HK-2 (cell line): ENCODE data around the gene CRHBP.
"Not testable (repeated sequence)": the region's sequence is repeated elsewhere in the genome, so short reads cannot be mapped to it uniquely, and the experiment has no call there.

ENCODE experiments used
- DNase-seq: peaks from one replicate; pipeline ENCODE4 v3.0.0-alpha.2; 2018; ENCODE audit not compliant: unreplicated experiment

CRHBP gene, protein sequence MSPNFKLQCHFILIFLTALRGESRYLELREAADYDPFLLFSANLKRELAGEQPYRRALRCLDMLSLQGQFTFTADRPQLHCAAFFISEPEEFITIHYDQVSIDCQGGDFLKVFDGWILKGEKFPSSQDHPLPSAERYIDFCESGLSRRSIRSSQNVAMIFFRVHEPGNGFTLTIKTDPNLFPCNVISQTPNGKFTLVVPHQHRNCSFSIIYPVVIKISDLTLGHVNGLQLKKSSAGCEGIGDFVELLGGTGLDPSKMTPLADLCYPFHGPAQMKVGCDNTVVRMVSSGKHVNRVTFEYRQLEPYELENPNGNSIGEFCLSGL

DNA sequence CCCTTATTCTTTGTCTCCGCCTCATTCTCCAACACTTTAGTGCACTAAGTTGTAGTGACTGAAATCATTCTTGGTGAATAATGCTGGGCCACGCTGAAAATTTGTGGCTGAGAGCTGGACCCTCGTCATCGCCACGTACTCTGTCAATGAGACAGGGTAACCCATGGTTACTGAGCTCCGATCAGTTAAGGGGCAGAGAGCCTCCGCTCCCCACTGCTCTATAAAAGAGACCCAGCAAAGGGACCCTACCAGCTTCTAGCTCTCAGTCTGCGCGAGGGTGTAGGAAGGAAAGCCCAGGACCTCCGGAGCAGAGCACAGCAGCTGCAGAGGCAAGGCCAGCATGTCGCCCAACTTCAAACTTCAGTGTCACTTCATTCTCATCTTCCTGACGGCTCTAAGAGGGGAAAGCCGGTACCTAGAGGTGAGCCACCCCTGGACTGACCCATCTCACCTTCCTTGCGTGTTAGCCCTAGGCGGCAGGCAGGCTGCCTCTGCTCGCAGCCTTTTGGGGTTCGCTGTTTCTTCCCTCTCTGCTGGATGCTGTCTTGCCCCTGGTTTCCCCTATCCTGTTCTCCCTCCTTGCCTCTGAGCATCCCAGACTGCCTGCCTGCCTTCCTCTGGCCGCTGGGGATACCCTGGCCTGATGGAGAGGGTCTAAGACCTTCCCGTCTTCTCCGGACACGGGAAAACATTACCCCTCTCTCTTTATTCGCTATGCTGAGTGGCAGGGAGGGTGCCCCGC lies at the start of gene CRHBP:
TSS of gene CRHBP (plus strand) at position 251 of the 742 bp plus-strand sequence. CDS start at position 341, 90 bp downstream.
- DNase-seq = no peak

DNA sequence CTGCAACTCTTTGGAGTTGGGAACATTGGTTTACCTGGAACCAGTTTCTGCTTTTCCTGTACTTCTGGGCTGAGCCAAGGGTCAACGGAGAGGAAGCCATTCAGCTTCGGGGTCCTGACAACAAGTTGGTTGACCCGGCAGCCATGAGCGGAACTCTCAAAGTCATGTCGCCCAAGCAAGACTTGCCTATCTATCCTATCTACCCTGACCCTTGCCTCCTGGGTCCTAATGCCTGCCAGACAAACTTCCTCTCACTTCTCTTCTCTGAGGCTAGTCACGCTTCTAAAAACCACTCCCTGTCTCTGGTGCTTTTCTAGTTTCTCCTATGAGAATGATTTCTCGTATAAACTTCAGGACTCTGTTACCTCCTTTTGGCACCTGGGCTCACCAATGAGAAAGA lies 44.7 kb upstream of the CRHBP start:
- DNase-seq = no peak

DNA sequence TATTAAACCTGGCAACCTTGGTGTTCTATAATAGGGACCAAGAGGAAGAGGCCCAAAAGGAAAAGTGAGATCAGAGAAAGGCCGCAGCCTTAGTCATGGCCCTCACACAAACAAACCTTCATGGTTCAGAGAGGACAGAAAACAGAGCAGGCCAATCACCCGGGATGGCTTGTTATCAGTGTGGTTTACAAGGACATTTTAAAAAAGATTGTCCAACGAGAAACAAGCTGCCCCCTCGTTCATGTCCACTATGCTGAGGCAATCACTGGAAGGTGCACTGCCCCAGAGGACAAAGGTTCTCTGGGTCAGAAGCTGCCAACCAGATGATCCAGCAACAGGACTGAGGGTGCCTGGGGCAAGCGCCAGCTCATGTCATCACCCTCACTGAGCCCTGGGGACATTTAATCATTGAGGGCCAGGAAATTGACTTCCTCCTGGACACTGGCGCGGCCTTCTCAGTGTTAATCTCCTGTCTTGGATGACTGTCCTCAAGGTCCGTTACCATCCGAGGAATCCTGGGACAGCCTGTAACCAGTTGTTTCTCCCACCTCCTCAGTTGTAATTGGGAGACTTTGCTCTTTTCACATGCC lies 42.4 kb upstream of the CRHBP start:
- not testable (repeated sequence) for DNase-seq

DNA sequence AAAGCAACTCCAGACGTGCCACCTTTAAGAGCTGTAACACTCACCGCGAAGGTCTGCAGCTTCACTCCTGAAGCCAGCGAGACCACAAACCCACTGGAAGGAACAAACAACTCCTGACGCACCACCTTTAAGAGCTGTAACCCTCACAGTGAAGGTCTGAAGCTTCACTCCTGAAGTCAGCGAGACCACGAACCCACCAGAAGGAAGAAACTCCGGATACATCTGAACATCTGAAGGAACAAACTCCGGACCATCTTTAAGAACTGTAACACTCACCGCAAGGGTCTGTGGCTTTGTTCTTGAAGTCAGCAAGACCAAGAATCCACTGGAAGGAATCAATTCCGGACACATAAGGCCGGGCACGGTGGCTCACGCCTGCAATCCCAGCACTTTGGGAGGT lies 38.2 kb upstream of the CRHBP start:
- DNase-seq = not testable (repeated sequence)

DNA sequence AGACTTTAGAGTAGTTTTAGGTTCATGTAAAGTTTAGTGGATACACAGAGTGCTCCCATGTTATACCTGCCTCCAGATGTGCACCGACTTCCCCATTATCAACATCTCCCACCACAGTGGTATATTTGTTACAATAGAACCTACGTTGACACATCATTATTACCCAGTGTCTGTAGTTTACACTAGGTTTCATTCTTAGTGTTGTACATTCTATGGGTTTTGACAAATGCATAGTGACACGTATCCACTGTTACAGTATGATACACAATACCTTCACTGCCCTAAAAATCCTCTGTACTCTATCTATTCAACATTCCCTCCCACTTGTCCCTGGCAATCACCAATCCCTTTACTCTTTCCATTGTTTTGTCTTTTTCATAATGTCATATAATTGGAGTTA lies 34.3 kb upstream of the CRHBP start:
- no peak for DNase-seq

DNA sequence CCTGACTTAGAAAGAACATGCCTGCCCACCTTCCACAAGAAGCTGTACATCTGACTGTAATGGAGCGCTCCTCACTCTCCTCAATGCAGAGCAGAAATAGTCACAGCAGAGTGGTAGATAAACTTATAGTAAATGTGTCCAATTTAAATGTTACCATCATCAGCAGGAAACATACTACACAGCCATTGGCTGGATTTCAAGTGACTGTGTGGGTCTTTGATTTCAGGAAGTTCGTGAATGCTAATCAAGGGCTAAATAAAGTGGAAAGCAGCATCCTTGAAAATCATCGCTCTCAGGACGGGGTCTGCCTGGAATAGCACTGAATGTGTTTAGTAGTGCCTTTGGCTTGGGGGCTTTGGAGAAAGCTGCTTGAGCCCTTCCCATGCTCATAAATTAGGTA lies 32.4 kb upstream of the CRHBP start:
- no peak for DNase-seq

DNA sequence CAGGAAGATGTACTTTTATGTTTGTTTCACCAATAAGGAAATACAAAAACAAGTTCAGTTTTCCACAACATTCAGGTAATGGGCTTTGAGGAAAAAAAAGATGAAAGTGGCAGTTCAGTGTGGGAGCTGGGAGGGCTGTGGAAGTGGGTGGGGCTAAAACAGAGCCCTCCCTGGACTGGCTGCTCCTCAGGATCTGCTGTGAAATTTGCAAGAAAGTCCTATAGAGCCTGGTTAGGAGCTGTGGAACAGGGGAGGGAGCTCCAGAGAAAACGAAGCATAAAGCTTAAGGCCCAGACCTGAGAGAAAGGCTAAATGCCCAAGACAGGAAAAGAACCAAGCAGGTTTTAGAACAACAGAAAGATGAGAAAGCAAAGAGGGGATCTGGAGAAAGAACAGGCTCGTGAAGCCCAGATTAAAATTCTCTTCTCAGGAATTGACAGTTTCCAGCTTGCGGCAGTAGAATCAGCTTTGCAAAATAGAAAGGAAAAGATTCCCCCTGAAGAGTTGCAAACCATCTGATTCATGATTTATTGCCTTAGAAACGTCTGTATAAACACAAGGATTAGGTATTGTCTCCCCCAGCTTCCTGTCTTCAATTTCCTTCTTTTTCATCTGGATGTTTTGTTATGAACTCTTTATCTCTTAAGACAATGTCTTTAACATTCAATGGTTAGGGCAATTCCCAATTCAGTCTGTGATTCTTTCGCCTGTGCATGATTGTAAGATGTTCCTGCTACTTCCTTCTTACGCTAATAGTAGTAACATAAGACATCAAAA lies 26.3 kb upstream of the CRHBP start:
- DNase-seq = no peak

DNA sequence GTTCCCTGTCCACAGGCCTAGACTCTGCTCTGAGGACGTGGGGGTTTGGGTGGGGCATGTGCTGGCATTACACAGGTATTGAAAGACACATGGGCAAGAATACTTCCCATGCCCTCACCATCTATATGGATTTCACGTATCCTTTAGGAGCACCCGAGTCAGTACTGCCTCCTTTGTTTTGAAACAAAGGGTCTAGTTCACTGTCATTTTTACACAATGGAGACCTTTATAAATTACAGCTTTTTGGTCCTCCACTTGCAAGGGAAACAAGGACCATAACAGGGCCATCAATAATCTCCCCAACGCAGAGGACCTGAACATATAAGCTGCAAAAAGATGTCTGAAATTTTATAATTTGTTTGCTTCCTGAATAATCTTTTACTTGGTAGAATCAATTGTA lies 24.9 kb upstream of the CRHBP start:
- DNase-seq = no peak

DNA sequence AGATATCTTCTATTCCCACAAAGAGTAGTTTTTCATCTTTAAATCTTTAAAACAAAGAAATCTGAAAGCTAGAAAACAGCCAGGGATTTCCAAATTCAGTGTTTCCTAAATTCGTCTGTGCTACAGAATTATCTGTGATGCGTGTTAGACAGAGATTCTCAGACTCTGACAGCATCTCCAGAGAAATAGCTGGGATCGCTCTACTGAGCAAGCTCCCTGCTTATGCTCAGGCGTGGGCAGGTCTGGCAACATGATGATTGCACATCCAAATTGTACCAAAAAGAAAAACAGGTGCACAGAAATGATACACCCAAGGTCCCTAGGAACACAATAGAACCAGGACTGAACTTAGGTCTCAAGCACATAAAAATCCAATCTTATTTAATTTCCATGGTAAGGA lies 22.8 kb upstream of the CRHBP start:
- DNase-seq = no peak

DNA sequence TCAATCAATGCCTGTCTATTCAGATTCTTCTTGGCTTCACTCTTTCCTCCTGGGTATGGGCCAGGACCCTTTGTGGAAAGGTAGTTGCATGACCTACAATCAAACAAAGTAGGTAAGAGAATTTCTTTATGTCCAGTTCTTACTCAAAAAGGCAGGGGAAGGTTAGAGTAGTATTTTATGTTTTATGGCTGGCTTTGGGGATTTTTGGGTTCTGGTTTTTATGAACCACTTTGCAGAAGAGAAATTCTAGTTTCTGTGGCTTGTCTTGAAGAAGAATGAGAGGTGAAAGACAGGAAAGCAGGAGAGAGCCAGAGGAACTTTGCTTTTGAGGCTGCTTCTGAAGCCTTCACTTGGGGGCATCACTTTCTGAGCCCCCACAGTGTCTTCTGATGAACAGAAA lies 14.7 kb upstream of the CRHBP start:
- no peak for DNase-seq

DNA sequence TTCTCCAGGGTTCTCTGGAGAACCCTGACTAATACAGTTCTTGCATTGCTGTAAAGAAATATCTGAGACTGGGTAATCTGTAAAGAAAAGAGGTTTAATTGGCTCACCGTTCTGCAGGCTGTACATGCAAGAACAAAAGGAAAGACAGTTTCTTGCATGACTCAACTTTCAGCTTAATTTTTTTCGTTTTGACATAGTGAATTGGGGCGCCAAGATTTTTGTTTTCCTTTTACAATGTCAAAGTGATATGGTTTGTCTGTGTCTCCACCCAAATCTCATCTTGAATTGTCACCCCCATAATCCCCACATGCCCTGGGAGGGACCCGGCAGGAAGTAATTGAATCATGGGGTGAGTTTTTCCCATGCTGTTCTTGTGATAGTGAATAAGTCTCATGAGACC lies 11.8 kb upstream of the CRHBP start:
- no peak for DNase-seq

DNA sequence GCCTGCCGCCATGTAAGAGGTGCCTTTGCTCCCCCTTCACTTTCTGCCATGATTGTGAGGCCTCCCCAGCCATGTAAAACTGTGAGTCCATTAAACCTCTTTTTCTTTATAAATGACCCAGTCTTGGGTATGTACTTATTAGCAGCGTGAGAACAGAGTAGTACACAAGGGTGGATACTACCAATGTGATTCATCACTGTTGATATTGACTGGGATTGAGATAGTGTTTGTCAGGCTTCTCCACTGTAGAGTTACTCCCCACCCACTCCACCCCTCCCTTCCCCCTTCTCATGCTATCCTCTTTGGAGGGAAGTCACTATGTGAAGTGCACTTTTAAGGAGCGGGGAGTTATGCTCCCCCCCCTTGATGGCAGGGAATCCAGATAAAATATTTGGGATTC lies 11.4 kb upstream of the CRHBP start:
- no peak for DNase-seq

DNA sequence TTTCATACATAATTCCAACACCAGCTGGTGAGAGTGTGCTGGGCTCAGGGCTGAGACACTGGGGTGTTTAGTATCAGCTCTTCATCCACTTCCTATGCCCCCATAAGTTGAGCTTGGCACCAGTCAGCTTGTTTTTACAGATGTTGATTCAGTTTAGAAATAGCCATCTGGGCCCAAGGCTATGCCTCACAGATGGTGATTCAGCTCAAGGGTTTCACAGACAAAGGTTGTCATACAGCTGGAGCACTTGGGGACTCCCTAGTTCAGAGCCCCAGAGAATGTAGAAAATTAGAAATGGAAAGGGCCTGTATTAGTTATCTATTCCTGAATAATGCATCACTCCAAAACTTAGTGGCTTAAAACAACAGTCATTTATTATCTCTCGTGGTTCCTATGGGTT lies 10.3 kb upstream of the CRHBP start:
- no peak for DNase-seq

DNA sequence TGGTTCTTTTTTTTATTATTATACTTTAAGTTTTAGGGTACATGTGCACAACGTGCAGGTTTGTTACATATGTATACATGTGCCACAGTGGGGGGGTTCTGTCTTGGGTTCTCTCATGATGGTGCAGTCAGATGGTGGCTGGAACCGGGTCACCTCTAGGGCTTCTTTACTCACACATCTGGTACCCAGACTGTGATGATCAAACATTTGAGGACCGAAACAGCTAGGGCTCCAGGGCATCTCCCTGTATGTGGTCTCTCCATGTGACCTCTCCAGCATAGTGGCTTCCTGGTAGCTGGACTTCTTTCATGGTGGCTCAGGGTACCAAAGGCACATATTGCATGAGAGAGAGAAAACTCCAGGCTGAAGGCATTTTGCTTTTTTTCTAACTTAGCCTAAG lies 9.8 kb upstream of the CRHBP start:
- no peak for DNase-seq

DNA sequence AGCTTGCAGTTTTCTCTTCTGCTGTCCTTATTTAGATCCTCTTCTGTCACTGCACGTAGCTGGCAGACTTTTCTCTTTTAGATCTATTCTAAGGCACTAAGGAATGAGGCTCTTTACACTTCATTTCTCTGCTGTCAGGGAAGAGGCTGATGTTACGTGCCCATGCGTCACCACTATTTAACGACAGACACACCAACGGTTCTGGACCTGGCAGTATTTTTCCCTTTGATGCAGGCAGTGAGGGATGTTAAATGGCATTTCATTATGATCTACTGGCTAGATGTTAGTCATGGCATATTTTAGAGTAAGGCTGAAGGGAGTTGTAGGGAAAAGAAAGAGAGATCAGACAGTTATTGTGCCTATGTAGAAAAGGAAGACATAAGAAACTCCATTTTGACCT lies 8.2 kb upstream of the CRHBP start:
- no peak for DNase-seq

DNA sequence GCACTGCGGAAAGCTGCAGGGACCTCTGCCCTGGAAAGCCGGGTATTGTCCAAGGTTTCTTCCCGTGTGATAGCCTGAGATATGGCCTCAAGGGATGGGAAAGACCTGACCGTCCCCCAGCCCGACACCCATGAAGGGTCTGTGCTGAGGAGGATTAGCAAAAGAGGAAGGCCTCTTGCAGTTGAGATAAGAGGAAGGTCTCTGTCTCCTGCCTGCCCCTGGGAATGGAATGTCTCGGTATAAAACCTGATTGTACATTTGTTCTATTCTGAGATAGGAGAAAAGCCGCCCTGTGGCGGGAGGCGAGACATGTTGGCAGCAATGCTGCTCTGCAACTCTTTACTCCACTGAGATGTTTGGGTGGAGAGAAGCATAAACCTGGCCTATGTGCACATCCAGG lies 7.6 kb upstream of the CRHBP start:
- DNase-seq = not testable (repeated sequence)

DNA sequence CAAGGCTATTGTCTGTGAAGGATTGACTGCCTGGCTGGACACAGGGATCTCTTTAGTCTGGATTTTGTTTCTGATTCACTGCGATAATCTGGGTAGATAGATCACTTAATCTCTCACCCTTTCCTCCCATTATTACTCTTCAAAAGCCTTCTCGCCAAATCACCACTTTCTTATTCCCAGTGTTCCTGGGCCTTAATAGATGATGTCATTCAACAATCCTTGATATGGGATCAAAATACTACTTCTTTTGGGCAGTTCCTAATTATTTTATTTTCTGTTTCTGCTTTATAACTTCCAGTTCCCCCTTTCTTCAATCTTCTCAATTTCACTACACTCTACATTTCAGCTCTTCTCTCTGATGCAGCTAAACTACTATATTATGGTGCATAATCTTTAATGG lies 6.8 kb upstream of the CRHBP start:
- no peak for DNase-seq

DNA sequence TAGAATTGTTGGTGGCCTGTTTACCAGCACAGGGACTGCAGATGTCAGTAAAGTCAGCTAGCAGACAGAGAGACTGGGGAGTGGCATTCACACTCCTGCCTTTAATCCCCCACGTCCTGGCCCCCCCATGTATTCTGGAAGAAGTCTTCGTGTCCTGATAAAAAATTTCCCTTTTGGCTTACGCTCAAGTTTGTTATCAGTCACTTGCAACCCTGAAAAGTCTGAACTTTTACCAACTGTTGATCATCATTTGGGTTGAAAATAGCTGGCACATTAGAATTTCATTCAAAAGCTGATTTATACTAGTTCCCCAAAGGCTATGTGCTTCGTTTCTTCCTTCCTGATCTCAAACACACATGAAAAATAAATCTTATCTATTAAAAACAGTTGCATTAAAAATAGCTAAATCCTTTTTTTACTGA lies 5.8 kb upstream of the CRHBP start:
- no peak for DNase-seq

DNA sequence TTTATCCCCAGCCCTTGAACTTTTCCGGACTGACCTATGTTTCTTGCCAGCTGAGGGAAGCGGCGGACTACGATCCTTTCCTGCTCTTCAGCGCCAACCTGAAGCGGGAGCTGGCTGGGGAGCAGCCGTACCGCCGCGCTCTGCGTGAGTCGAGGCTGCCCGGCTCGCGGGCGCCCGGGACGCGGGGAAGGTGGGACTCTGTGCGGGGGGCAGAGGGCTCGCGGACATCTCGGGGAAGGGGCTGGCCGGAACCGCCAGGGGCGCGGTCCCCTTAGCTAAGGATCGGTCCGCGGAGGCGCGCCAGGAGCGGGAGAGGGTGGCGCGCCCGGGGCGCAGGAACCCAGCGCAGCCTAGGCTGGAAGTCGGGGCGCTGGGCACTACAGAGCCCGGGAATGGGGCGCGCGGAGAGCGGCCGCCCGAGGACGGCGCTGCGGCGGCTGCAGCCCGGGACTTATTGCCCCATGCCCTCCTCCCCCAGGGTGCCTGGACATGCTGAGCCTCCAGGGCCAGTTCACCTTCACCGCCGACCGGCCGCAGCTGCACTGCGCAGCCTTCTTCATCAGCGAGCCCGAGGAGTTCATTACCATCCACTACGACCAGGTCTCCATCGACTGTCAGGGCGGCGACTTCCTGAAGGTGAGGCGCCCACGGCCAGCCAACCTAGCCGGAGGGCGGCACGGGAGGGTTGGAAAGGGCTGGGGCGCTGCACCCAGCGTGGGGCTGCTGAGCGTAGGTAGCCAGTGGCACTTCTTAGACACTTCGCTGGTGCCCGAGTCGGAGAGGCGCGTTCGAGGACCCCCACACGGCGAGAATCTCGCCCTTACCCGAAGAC lies 922 bp downstream of the CRHBP start:
- DNase-seq = no peak

DNA sequence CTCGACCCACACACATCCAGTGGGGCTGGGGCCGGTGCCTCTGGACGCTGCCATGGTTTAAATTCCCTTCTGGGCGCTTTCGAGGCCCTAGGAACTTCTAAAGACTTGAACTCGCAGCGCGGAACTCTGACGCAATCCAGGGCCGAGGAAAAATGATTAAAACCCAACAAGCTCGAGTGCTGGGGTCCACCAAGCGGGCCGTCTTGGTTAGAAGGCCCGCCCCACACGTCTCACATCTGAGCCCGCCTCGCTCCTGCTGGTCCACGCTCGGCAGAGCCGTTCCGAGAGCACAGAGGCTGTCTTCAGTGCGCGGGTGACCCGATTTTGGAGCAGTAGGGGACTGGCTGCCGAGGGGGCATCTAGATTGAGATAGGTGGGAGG lies 1.5 kb downstream of the CRHBP start:
- no peak for DNase-seq

DNA sequence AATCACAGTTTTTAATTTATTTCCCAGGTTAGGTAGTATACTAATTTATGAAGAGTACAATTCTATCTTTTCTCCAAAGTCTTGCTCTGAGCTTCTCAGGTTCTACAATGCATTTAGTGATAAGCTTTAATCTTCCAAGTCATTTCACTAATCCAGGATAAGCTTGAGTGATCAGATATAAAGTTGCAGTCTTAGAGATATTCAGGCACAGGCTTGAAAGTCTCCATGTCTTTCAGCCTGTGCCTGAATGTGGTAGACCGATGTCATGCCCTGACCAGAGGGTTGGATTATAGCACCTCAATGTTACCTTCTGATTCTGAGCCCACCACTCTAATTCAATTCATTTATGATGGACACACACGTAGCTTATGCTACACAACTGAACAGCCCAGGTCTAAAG lies 3.2 kb downstream of the CRHBP start:
- DNase-seq = no peak
